ENCODE results near the gene CMC2. TPM values are rescaled to one million over a fixed set of nuclear protein-coding genes. Genes with fewer than 3 reads are reported as not detected.

Gene CMC2
- total RNA-seq, 1 experiment from 2014 or later, result 64.2 TPM

DNA sequence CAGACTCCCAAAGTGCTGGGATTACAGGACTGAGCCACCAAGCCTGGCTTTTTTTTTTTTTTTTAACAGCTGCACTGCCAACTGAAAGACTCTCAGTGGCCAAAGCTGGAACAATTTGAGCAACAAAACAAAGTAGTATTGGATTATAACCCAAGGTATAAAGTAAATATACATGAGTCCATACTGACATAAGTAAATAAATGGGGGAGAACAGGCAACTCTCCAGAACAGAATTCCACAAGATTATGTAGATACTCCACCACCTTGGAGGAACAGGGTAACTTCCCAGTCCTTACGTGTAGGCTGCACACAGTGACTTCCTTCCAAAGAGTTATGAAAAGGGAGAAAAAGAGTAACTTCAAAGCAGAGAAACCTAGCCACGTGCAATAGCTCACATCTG, 15.7 kb downstream of the CMC2 start:
- Histone ChIP-seq H2BK12ac (ENCODE audit: insufficient read length, low read depth, low read length) (no peak overlapping the region), H3K4me2 (ENCODE audit: insufficient read depth, insufficient read length, low read length) (no peak overlapping the region), H2BK5ac (ENCODE audit: insufficient read length, low read length) (no peak overlapping the region), H3K23ac (ENCODE audit: insufficient read length, low read depth, low read length) (no peak overlapping the region), H3K27ac (ENCODE audit: insufficient read length, low read depth, low read length) (no peak overlapping the region), H4K8ac (replicated peaks; ENCODE audit: insufficient read length, low read depth, low read length) (no peak overlapping the region), H3K18ac (ENCODE audit: insufficient read length, low read depth, low read length) (no peak overlapping the region), H2AFZ (ENCODE audit: low read length) (no peak overlapping the region), H3K9ac (ENCODE audit: extremely low read depth, insufficient read length, low read length) (no peak overlapping the region), H3K56ac (ENCODE audit: insufficient read length, low read depth, low read length) (no peak overlapping the region), H3K4ac (ENCODE audit: low read depth, low read length) (no peak overlapping the region), H3K14ac (ENCODE audit: insufficient read depth, low read length) (no peak overlapping the region), H4K5ac (ENCODE audit: insufficient read length, low read depth, low read length) (no peak overlapping the region), H3K4me1 (ENCODE audit: insufficient read depth, low read length) (peaks cover 6% of the 10 kb centered on the region; the same call in 1 of the 2 replicates), H2AK5ac (ENCODE audit: insufficient read length, low read length) (no peak overlapping the region), H4K91ac (ENCODE audit: insufficient read length, low read depth, low read length) (no peak overlapping the region), H3K23me2 (ENCODE audit: insufficient read length, low read depth, low read length, poor library complexity, severe bottlenecking) (no peaks in the 10 kb centered on the region), H3K79me2 (ENCODE audit: insufficient read depth, low read length) (no peaks in the 10 kb centered on the region), H3K79me1 (ENCODE audit: insufficient read depth, low read depth, low read length, poor library complexity, severe bottlenecking) (no peaks in the 10 kb centered on the region), H3K27me3 (ENCODE audit: insufficient read depth, low read length) (no peaks in the 10 kb centered on the region), H3K9me3 (ENCODE audit: control insufficient read depth, low read depth, low read length) (no peaks in the 10 kb centered on the region), H2BK20ac (ENCODE audit: low read depth, low read length, poor library complexity, severe bottlenecking) (no peak overlapping the region), H2BK15ac (ENCODE audit: low read depth, low read length) (no peak overlapping the region), H3T11ph (ENCODE audit: low read length) (no peak overlapping the region), H2BK120ac (ENCODE audit: low read depth, low read length, poor library complexity, severe bottlenecking) (no peak overlapping the region), H4K20me1 (ENCODE audit: control insufficient read depth, insufficient read depth, insufficient read length) (no peaks in the 10 kb centered on the region)
- Mint-ChIP-seq H3K27me3 (ENCODE audit: low read depth) (peaks cover 4% of the 10 kb centered on the region), H3K36me3 (ENCODE audit: insufficient read depth in 1 of 3, low read depth in 3 of 3) (peaks cover 3 to 10% (median 4%) of the 10 kb centered on the region in 3 experiments; a peak in 5 of 7 replicates), H3K4me3 (no peak overlapping the region), H3K27ac (no peak overlapping the region; a peak in 1 of 7 replicates), H3K4me1 (peaks cover 22 to 27% of the 10 kb centered on the region in 2 experiments), H3K9me3 (no peaks in the 10 kb centered on the region)
- TF ChIP-seq, protein P1, sequence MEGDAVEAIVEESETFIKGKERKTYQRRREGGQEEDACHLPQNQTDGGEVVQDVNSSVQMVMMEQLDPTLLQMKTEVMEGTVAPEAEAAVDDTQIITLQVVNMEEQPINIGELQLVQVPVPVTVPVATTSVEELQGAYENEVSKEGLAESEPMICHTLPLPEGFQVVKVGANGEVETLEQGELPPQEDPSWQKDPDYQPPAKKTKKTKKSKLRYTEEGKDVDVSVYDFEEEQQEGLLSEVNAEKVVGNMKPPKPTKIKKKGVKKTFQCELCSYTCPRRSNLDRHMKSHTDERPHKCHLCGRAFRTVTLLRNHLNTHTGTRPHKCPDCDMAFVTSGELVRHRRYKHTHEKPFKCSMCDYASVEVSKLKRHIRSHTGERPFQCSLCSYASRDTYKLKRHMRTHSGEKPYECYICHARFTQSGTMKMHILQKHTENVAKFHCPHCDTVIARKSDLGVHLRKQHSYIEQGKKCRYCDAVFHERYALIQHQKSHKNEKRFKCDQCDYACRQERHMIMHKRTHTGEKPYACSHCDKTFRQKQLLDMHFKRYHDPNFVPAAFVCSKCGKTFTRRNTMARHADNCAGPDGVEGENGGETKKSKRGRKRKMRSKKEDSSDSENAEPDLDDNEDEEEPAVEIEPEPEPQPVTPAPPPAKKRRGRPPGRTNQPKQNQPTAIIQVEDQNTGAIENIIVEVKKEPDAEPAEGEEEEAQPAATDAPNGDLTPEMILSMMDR (conservative IDR thresholded peaks at IDR 0.05), result no peak
- no CpG with 5 or more reads among the region's 2 CpGs for WGBS (ENCODE audit: extremely low coverage, insufficient read length, low lambda C conversion rate)
- DNase-seq, result no peak
